Naive thymus-derived CD4-positive, alpha-beta T cell (primary cell): ENCODE measurements around the gene GABRA5. TPM values are rescaled to one million over a fixed set of nuclear protein-coding genes. Genes with fewer than 3 reads are reported as not detected.

Experiments
- ATAC-seq: fragments of 150-1000 bp; cut with Tn5 transposase; 2 replicates; pipeline ENCODE4 v1.10.0; 2021; ENCODE audit warnings: mild to moderate bottlenecking, moderate library complexity
- CTCF ChIA-PET: fragments of 350-600 bp; sonication (Branson Sonifier 250); formaldehyde crosslinking; loops from one replicate; lab custom pipeline; 2021; ENCODE audit warnings: antibody characterized with exemption; lab: Charles Lee
- POLR2A ChIA-PET: fragments of 350-600 bp; sonication (Branson Sonifier 250); formaldehyde crosslinking; loops from one replicate; lab custom pipeline; 2021; ENCODE audit warnings: antibody characterized with exemption, inconsistent platforms; lab: Charles Lee
- DNase-seq, 9 donors: peaks; one replicate each; pipeline versions ENCODE4 v3.0.0 to v3.0.0-alpha.2; 2020 to 2022; ENCODE audit warnings: mixed read lengths in 1 of 9
- H3K27ac ChIP-seq: one replicate; pipeline ENCODE4 v1.7.0; 2013; ENCODE audit warnings: mild to moderate bottlenecking, low read depth, low read length, moderate library complexity
- H3K27me3 ChIP-seq, 2 donors: one replicate each; pipeline ENCODE4 v1.7.0; 2013; ENCODE audit warnings: low read length in 2 of 2, mild to moderate bottlenecking in 2 of 2, moderate library complexity in 2 of 2; ENCODE audit not compliant: control insufficient read depth in 2 of 2, insufficient read depth in 2 of 2
- H3K36me3 ChIP-seq, 3 experiments: 1 replicate in 2 of 3; 2 replicates in 1 of 3; pipeline ENCODE4 v1.7.0; 2013; ENCODE audit warnings: low read length in 3 of 3, mild to moderate bottlenecking in 3 of 3, moderate library complexity in 1 of 3; ENCODE audit not compliant: insufficient read depth in 3 of 3, control insufficient read depth in 2 of 3
- H3K4me1 ChIP-seq, 2 donors: one replicate each; pipeline ENCODE4 v1.7.0; 2013; ENCODE audit warnings: low read length in 2 of 2, mild to moderate bottlenecking in 2 of 2, moderate library complexity in 1 of 2; ENCODE audit not compliant: control insufficient read depth in 2 of 2, insufficient read depth in 2 of 2
- H3K4me3 ChIP-seq: 2 replicates; pipeline ENCODE4 v1.7.0; 2013; ENCODE audit warnings: mild to moderate bottlenecking, low read length
- H3K9me3 ChIP-seq, 3 experiments: 1 replicate in 2 of 3; 2 replicates in 1 of 3; pipeline ENCODE4 v1.7.0; 2013; ENCODE audit warnings: low read length in 3 of 3; ENCODE audit not compliant: control insufficient read depth in 2 of 3
- H3K27ac Mint-ChIP-seq, 9 donors: one replicate each; pipeline ENCODE4 v1.8.0; 2020 to 2022; ENCODE audit warnings: mixed read lengths in 9 of 9, mild to moderate bottlenecking in 8 of 9, moderate library complexity in 5 of 9, inconsistent platforms in 2 of 9
- H3K27me3 Mint-ChIP-seq, 5 donors: one replicate each; pipeline ENCODE4 v1.8.0; 2021 to 2022; ENCODE audit warnings: mixed read lengths in 5 of 5, mild to moderate bottlenecking in 1 of 5
- H3K36me3 Mint-ChIP-seq, 5 donors: one replicate each; pipeline ENCODE4 v1.8.0; 2020 to 2022; ENCODE audit warnings: mixed read lengths in 5 of 5, mild to moderate bottlenecking in 3 of 5, inconsistent platforms in 1 of 5
- H3K4me1 Mint-ChIP-seq, 7 donors: one replicate each; pipeline ENCODE4 v1.8.0; 2020 to 2022; ENCODE audit warnings: mixed read lengths in 7 of 7, mild to moderate bottlenecking in 3 of 7, inconsistent platforms in 1 of 7
- H3K4me3 Mint-ChIP-seq, 10 donors: one replicate each; pipeline ENCODE4 v1.8.0; 2020 to 2022; ENCODE audit warnings: mild to moderate bottlenecking in 10 of 10, mixed read lengths in 10 of 10, moderate library complexity in 6 of 10, inconsistent platforms in 2 of 10
- H3K9me3 Mint-ChIP-seq, 11 donors: one replicate each; pipeline ENCODE4 v1.8.0; 2020 to 2022; ENCODE audit warnings: mixed read lengths in 11 of 11, mild to moderate bottlenecking in 4 of 11, inconsistent platforms in 1 of 11, moderate library complexity in 1 of 11
- intact Hi-C, 2 donors: fragments of 100-400 bp; cut with micrococcal nuclease; formaldehyde crosslinking; loops; one replicate each; pipeline ENCODE4 v1.15.1; 2023
- polyA plus RNA-seq, 2 donors: library from polyadenylated mRNA; unstranded; fragments of 300-500 nt; fragmentation: Illumina TruSeq; gene quantifications; one replicate each; pipeline ENCODE4 v1.2.3, GENCODE V29; 2021
- total RNA-seq, 6 experiments: library from RNA in 5 of 6; stranded (reverse) in 5 of 6; gene quantifications; 1 replicate in 5 of 6; 2 replicates in 1 of 6; pipeline ENCODE4 v1.2.3 and lab custom pipeline; 2021 to 2026

The GABRA5 gene
- total and polyA plus RNA-seq, 7 experiments from 2014 or later, result not detected

DNA sequence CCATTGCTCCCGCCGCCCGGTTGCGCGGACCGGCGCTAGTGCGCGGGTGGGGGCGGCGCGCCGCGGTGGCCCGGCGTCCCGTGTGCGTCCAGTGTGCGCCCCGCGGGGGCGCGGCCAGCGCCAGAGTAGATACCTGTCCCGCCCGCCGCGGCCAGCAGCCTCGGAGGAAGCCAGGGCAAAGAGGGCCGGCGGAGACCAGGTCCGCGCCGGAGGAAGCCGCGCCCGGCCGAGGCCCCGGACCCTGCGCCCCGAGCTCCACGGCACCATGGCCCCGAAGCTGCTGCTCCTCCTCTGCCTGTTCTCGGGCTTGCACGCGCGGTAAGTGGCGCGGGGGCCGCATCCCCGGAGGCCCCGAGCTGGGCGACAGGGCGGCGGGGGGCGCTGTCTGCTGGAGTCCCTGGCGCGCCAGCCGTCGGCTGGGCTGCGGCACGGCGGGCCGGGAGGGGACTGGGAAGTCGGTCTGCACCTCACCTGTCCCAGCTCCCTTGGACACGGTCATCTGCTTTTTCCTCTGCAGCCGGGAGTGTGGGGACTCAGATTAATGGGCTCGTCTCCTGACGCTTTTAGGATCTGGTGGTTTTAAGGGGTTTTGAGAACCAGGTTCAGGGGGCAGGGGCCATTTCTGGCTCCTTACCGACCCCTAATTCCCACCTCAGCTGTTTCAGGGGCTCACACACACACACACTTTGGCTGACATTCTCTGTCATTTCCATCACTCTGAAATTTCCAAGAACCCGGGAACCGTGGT, 104.6 kb downstream of the GABRA5 start:
- no peak for DNase-seq
- Histone ChIP-seq H3K36me3 (no peaks in the 10 kb centered on the region), H3K27me3 (no peaks in the 10 kb centered on the region), H3K4me3 (no peak overlapping the region), H3K9me3 (no peaks in the 10 kb centered on the region), H3K27ac (no peak overlapping the region), H3K4me1 (no peaks in the 10 kb centered on the region)
- Mint-ChIP-seq H3K27me3 (peaks cover 18 to 41% (median 33%) of the 10 kb centered on the region in 5 donors), H3K27ac (no peak overlapping the region), H3K4me1 (peaks cover 0 to 4% (median 0%) of the 10 kb centered on the region in 7 donors), H3K4me3 (no peak overlapping the region), H3K9me3 (peaks cover 0 to 18% (median 3%) of the 10 kb centered on the region in 11 donors), H3K36me3 (no peaks in the 10 kb centered on the region)
- intact Hi-C loops, result no loop called here
- ChIA-PET CTCF (no interaction called here), POLR2A (no interaction called here)
- no peak for ATAC-seq

DNA sequence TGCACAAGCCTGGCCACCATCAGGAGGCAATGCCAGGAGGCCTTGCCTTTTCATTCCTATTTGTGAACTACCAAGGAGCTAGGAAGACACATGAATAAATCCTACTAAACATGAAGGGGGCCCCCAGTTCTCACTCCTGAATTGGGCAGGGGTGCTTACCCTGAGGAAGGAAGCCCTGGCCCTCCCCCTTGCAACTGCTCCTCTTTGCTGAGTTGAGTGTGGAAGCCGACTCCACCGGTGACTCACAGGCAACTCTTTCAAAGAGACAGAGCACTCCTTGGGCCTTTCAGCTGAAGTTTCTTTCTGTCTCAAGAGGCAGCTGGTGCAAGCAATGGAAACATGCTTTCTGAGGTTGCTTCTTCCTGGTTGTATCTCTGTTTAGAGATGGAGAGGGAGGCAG, 105.8 kb downstream of the GABRA5 start:
- Mint-ChIP-seq H3K9me3 (peaks cover 0 to 18% (median 4%) of the 10 kb centered on the region in 11 donors), H3K4me1 (peaks cover 0 to 4% (median 0%) of the 10 kb centered on the region in 7 donors), H3K36me3 (no peaks in the 10 kb centered on the region), H3K27me3 (peaks cover 18 to 41% (median 33%) of the 10 kb centered on the region in 5 donors), H3K4me3 (no peak overlapping the region), H3K27ac (no peak overlapping the region)
- intact Hi-C loops, result no loop called here
- no peaks in the 10 kb centered on the region for H3K27me3 ChIP-seq
- no peak for DNase-seq
- no peaks in the 10 kb centered on the region for H3K36me3 ChIP-seq
- H3K4me1 ChIP-seq, result no peaks in the 10 kb centered on the region
- H3K4me3 ChIP-seq, result no peak overlapping the region
- ChIA-PET CTCF (no interaction called here), POLR2A (no interaction called here)
- no peak overlapping the region for H3K27ac ChIP-seq
- H3K9me3 ChIP-seq, result no peaks in the 10 kb centered on the region
- no peak for ATAC-seq

DNA sequence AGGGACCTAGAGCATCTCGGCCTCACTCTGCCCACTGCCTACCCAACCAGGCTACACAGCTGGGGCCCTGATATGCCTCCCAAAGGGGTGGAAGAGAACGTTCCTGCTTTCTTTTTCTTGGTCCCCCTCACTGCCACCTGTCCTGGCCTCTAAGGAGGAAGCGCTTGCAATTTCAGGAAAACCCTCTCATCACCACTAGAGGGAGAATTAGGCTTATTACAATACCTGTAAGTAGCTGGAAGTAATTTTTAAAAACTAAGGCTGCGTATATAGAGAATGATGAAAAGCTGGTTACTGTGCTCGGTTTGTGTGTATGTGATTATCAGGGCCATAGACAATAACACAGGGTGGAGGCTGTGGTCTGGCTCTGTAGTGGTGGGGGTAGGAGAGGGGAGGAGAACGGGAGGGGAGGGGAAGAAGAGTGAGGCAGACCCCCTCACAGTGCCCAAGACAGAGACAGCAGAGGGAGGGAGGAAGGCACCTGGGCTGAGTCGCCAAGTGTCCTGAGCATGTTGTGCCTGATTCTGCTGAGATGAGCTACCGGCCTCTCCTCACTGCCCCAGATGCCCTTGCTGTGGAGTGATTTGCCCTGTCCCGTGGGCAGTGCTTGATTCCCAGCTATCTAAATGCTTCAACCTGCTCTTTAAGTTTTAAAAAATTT, 107.4 kb downstream of the GABRA5 start:
- H3K9me3 Mint-ChIP-seq, result peaks cover 0 to 15% (median 4%) of the 10 kb centered on the region in 11 donors
- peaks cover 16 to 33% (median 25%) of the 10 kb centered on the region in 5 donors for H3K27me3 Mint-ChIP-seq
- Histone ChIP-seq H3K36me3 (no peaks in the 10 kb centered on the region), H3K9me3 (no peaks in the 10 kb centered on the region), H3K4me1 (no peaks in the 10 kb centered on the region), H3K4me3 (no peak overlapping the region), H3K27me3 (no peaks in the 10 kb centered on the region), H3K27ac (no peak overlapping the region)
- peaks cover 0 to 4% (median 0%) of the 10 kb centered on the region in 7 donors for H3K4me1 Mint-ChIP-seq
- DNase-seq (no peak), ATAC-seq (no peak)
- no peak overlapping the region for H3K4me3 Mint-ChIP-seq
- intact Hi-C loops, result no loop called here
- ChIA-PET POLR2A (no interaction called here), CTCF (no interaction called here)
- H3K27ac Mint-ChIP-seq, result no peak overlapping the region
- H3K36me3 Mint-ChIP-seq, result no peaks in the 10 kb centered on the region

DNA sequence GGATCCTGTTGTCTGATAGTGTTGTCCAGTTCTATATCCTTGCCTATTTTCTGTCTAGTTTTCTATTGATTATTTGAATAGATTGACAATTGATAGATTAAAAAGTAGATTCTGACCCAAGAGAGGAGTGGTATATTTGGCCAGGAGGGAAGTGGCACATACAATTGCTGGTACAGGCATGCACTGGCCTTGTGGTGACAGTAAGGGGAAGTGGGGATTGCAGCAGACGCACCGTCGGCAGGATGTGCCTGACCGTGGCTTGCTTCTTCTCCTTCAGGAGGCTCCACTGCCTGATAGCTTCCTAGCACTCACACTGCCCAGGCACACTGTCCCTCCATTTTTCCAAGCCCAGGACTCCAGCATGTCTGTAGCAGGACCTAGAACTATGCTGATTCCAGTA, 114.6 kb downstream of the GABRA5 start:
- H3K27ac ChIP-seq, result no peak overlapping the region
- intact Hi-C loops, result no loop called here
- H3K27me3 ChIP-seq, result no peaks in the 10 kb centered on the region
- H3K36me3 ChIP-seq, result no peaks in the 10 kb centered on the region
- no peaks in the 10 kb centered on the region for H3K4me1 ChIP-seq
- ChIA-PET CTCF (no interaction called here), POLR2A (no interaction called here)
- H3K9me3 Mint-ChIP-seq, result peaks cover 0 to 13% (median 3%) of the 10 kb centered on the region in 11 donors
- no peak overlapping the region for H3K4me3 ChIP-seq
- peaks cover 0 to 5% (median 0%) of the 10 kb centered on the region in 5 donors for H3K27me3 Mint-ChIP-seq
- no peaks in the 10 kb centered on the region for H3K36me3 Mint-ChIP-seq
- no peak overlapping the region for H3K4me3 Mint-ChIP-seq
- H3K9me3 ChIP-seq, result no peaks in the 10 kb centered on the region
- H3K4me1 Mint-ChIP-seq, result no peaks in the 10 kb centered on the region
- DNase-seq (no peak), ATAC-seq (no peak)
- no peak overlapping the region for H3K27ac Mint-ChIP-seq

DNA sequence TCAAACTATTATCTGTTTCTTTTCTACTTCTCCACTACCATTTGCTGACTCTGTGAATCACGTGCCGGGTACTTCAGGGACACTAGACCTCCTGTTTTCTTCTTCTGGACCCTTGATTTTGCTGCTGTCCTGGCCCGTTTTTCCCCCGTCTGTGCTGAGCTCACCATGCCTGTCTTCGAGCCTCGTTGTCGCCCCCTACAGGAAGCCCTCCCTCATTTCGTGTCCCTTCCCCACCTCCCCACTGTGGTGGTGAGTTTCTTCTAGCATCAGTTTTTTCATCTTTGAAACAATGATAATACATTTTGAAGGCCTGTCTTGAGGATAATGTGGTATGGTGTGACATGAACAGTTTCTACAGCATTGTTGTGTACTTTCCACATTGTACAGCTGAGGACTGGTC, 117.0 kb downstream of the GABRA5 start:
- no peak overlapping the region for H3K4me3 ChIP-seq
- Mint-ChIP-seq H3K4me1 (no peaks in the 10 kb centered on the region), H3K36me3 (no peaks in the 10 kb centered on the region), H3K4me3 (no peak overlapping the region), H3K9me3 (peaks cover 0 to 13% (median 7%) of the 10 kb centered on the region in 11 donors), H3K27me3 (peaks cover 0 to 5% (median 0%) of the 10 kb centered on the region in 5 donors), H3K27ac (no peak overlapping the region)
- no peaks in the 10 kb centered on the region for H3K9me3 ChIP-seq
- POLR2A ChIA-PET, result no interaction called here
- ATAC-seq (no peak), DNase-seq (no peak)
- no peaks in the 10 kb centered on the region for H3K4me1 ChIP-seq
- H3K27me3 ChIP-seq, result no peaks in the 10 kb centered on the region
- intact Hi-C loops, result no loop called here
- H3K27ac ChIP-seq, result no peak overlapping the region
- no peaks in the 10 kb centered on the region for H3K36me3 ChIP-seq
- CTCF ChIA-PET, result no interaction called here

DNA sequence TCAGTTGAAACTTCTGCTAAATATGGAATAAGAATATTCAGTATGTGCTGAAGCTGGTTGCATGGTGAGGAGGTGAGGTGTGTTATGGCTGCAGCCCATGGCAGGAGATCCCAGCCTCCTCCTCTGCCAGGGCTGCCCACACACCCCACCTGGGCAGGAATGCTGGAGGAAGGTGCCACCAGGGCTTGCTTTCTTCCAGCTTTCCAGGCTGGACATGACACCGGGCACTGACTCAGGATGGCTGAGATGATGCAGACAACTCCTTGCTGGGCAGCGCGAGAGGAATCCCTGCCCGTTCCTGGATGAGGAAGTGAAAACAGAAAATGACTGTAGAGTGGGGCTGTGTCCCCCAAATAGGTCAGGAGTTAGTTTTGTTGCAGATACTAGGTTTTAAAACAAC, 118.2 kb downstream of the GABRA5 start:
- H3K27ac Mint-ChIP-seq, result no peak overlapping the region
- Histone ChIP-seq H3K9me3 (no peaks in the 10 kb centered on the region), H3K4me1 (no peaks in the 10 kb centered on the region), H3K27me3 (no peaks in the 10 kb centered on the region), H3K27ac (no peak overlapping the region), H3K36me3 (no peaks in the 10 kb centered on the region), H3K4me3 (no peak overlapping the region)
- DNase-seq (no peak), ATAC-seq (no peak)
- peaks cover 0 to 14% (median 7%) of the 10 kb centered on the region in 11 donors for H3K9me3 Mint-ChIP-seq
- ChIA-PET POLR2A (no interaction called here), CTCF (no interaction called here)
- H3K4me3 Mint-ChIP-seq, result no peak overlapping the region
- intact Hi-C loops, result no loop called here
- H3K4me1 Mint-ChIP-seq, result no peaks in the 10 kb centered on the region
- H3K27me3 Mint-ChIP-seq, result peaks cover 0 to 5% (median 0%) of the 10 kb centered on the region in 5 donors
- no peaks in the 10 kb centered on the region for H3K36me3 Mint-ChIP-seq
